Glomerular visceral epithelial cell (primary cell): ENCODE data around the gene CLEC17A.
"Not testable (repeated sequence)": the region's sequence is repeated elsewhere in the genome, so short reads cannot be mapped to it uniquely, and the experiment has no call there.

Experiments used
- DNase-seq: peaks from one replicate; pipeline ENCODE4 v3.0.0-alpha.2; 2016; ENCODE audit errors: extremely low spot score

The CLEC17A gene

GRCh38 chr19:14558370-14559066 lies 24.4 kb upstream of the CLEC17A start:
- no peak for DNase-seq

GRCh38 chr19:14559916-14560775 lies 22.7 kb upstream of the CLEC17A start:
- DNase-seq: no peak

- no peak for DNase-seq
These were observed 22.1 kb upstream of the CLEC17A start for GRCh38 chr19:14560776-14561108.

- no peak for DNase-seq
These were observed 21.6 kb upstream of the CLEC17A start for GRCh38 chr19:14561249-14561648.

- peak; percentile 25 for DNase-seq
These were observed 21.0 kb upstream of the CLEC17A start for GRCh38 chr19:14561847-14562351.

- DNase-seq: no peak
These were observed 20.0 kb upstream of the CLEC17A start for GRCh38 chr19:14562660-14563589.

- DNase-seq: no peak
These were observed 19.3 kb upstream of the CLEC17A start for GRCh38 chr19:14563590-14563926.

GRCh38 chr19:14563989-14564651 lies 18.8 kb upstream of the CLEC17A start:
- peak; percentile 33 for DNase-seq

- not testable (repeated sequence) for DNase-seq
These were observed 18.1 kb upstream of the CLEC17A start for GRCh38 chr19:14564652-14565297.

GRCh38 chr19:14565298-14565679 lies 17.6 kb upstream of the CLEC17A start:
- DNase-seq: no peak

- DNase-seq: no peak
These were observed 16.8 kb upstream of the CLEC17A start for GRCh38 chr19:14565765-14566711.

- no peak for DNase-seq
These were observed 16.2 kb upstream of the CLEC17A start for GRCh38 chr19:14566712-14567077.

GRCh38 chr19:14567079-14567478 lies 15.8 kb upstream of the CLEC17A start:
- no peak for DNase-seq

- no peak for DNase-seq
These were observed 11.9 kb upstream of the CLEC17A start for GRCh38 chr19:14570864-14571527.

- peak; percentile 95 for DNase-seq
These were observed 11.0 kb upstream of the CLEC17A start, which contains the start of gene NDUFB7 for GRCh38 chr19:14571695-14572490. Gene NDUFB7, minus strand, starts transcription at chr19:14572066. Its CDS starts 66 bp downstream, at chr19:14572000.

- no peak for DNase-seq
These were observed 7.4 kb upstream of the CLEC17A start for GRCh38 chr19:14575428-14575980.

GRCh38 chr19:14576363-14576762 lies 6.5 kb upstream of the CLEC17A start:
- no peak for DNase-seq

GRCh38 chr19:14577264-14577663 lies 5.6 kb upstream of the CLEC17A start:
- DNase-seq: no peak
